Measurements from ENCODE around the gene KLF3. TPM values are rescaled to one million over a fixed set of nuclear protein-coding genes. Genes with fewer than 3 reads are reported as not detected.

KLF3 gene
- total and polyA plus RNA-seq, 9 of the 15 experiments (the other 6 are each of a cell fraction or from before 2014, with no cell fraction given) = 9.9 to 47.2 (median 18.1) TPM

GRCh38 chr4:38675146-38676121, 11.4 kb downstream of the KLF3 start (continued):
- TF ChIP-seq ZNF592 (IDR thresholded peaks at IDR 0.05) = peak; percentile 46; the same call in 1 of the 2 replicates
- no peak for TF ChIP-seq ZNF75A (CRISPR knock-in tag; IDR thresholded peaks at IDR 0.05)
- 0 out of 4 replicates have a peak, but pooled peaks of 1 of the 2 experiments have one; percentile 39 for TF ChIP-seq ZMIZ1 (IDR thresholded peaks at IDR 0.05; ENCODE audit: low read depth in 2 of 2, low read length in 2 of 2)
- TF ChIP-seq EP400 (IDR thresholded peaks at IDR 0.05) = peak; percentile 11; the same call in 1 of the 2 replicates
- 0 out of 2 replicates have a peak, but pooled peaks have one; percentile 33 for TF ChIP-seq LEF1 (IDR thresholded peaks at IDR 0.05)
- TF ChIP-seq RB1 (IDR thresholded peaks at IDR 0.05; ENCODE audit: low read depth) = peak; percentile 55; the same call in 1 of the 2 replicates
- 0 out of 2 replicates have a peak, but pooled peaks have one; percentile 51 for TF ChIP-seq CC2D1A (IDR thresholded peaks at IDR 0.05)
- TF ChIP-seq NR2C2 (CRISPR knock-in tag; IDR thresholded peaks at IDR 0.05) = no peak
- TF ChIP-seq NR2C2 (tag; IDR thresholded peaks at IDR 0.05) = no peak; the same call in 1 of the 2 replicates
- no peak for TF ChIP-seq DDX20 (tag; IDR thresholded peaks at IDR 0.05; ENCODE audit: low read depth)
- peak; percentile 87 for TF ChIP-seq SMC3 (conservative IDR thresholded peaks at IDR 0.05; ENCODE audit: insufficient read depth, low read depth, low read length)
- peak; percentile 34; the same call in 1 of the 2 replicates for TF ChIP-seq GATAD2B (IDR thresholded peaks at IDR 0.05; ENCODE audit: borderline replicate concordance)
- TF ChIP-seq MYC (IDR thresholded peaks at IDR 0.05; ENCODE audit: low read depth, low read length) = peak; percentile 7; the same call in 1 of the 2 replicates
- TF ChIP-seq MYC (CRISPR knock-in tag; IDR thresholded peaks at IDR 0.05; ENCODE audit: borderline replicate concordance, low read depth) = no peak
- peak; percentile 51 for TF ChIP-seq JUND (IDR thresholded peaks at IDR 0.05; ENCODE audit: borderline replicate concordance, low read depth, low read length)
- no peak; the same call in 2 of the 3 replicates for TF ChIP-seq JUND (tag; IDR thresholded peaks at IDR 0.05; ENCODE audit: borderline replicate concordance, low read depth, low read length)
- no peak for TF ChIP-seq CEBPG (CRISPR knock-in tag; IDR thresholded peaks at IDR 0.05)
- peak in 1 of 2 experiments; percentile 32; a peak in 1 of 4 replicates for TF ChIP-seq CEBPG (tag; conservative IDR thresholded peaks at IDR 0.05 in 1 of 2, IDR thresholded peaks at IDR 0.05 in 1 of 2)
- TF ChIP-seq HDAC3 (IDR thresholded peaks at IDR 0.05; ENCODE audit: borderline replicate concordance, partially characterized antibody) = peak; percentile 23

All from K562 (cell line).